GM10847 (cell line): ENCODE data around the gene ZSCAN31.

Experiments
- POLR2A ChIP-seq: IDR thresholded peaks from 2 replicates; pipeline ENCODE4 v1.6.1; 2011; ENCODE audit not compliant: insufficient read length; ENCODE audit errors: extremely low read depth

ZSCAN31 gene

GRCh38 chr6:28337121-28337520 is 1.2 kb upstream of the ZSCAN31 start:
- TF ChIP-seq POLR2A: no peak

GRCh38 chr6:28336284-28337120 is 554 bp upstream of the ZSCAN31 start:
- TF ChIP-seq POLR2A: no peak

- no peak for TF ChIP-seq POLR2A
These were observed 846 bp downstream of the ZSCAN31 start for GRCh38 chr6:28335040-28335563.

- no peak for TF ChIP-seq POLR2A
These were observed 1.5 kb downstream of the ZSCAN31 start for GRCh38 chr6:28334286-28335039.

- no peak for TF ChIP-seq POLR2A
These were observed 2.3 kb downstream of the ZSCAN31 start for GRCh38 chr6:28333599-28334018.

- TF ChIP-seq POLR2A: no peak
These were observed 2.9 kb downstream of the ZSCAN31 start for GRCh38 chr6:28333047-28333446.

GRCh38 chr6:28330041-28330440 is 5.9 kb downstream of the ZSCAN31 start:
- TF ChIP-seq POLR2A: no peak

GRCh38 chr6:28326371-28326948 is 9.5 kb downstream of the ZSCAN31 start:
- no peak for TF ChIP-seq POLR2A

GRCh38 chr6:28323813-28324424 is 12.0 kb downstream of the ZSCAN31 start:
- TF ChIP-seq POLR2A: no peak

- no peak for TF ChIP-seq POLR2A
These were observed 13.3 kb downstream of the ZSCAN31 start for GRCh38 chr6:28322661-28323060.

- no peak for TF ChIP-seq POLR2A
These were observed 20.3 kb downstream of the ZSCAN31 start for GRCh38 chr6:28315628-28316027.

- TF ChIP-seq POLR2A: no peak
These were observed 23.0 kb downstream of the ZSCAN31 start for GRCh38 chr6:28312939-28313338.

- no peak for TF ChIP-seq POLR2A
These were observed 24.7 kb downstream of the ZSCAN31 start for GRCh38 chr6:28311139-28311823.

GRCh38 chr6:28303570-28303969 is 32.4 kb downstream of the ZSCAN31 start:
- no peak for TF ChIP-seq POLR2A

GRCh38 chr6:28296520-28297060 is 39.4 kb downstream of the ZSCAN31 start:
- no peak for TF ChIP-seq POLR2A

GRCh38 chr6:28295326-28295725 is 40.6 kb downstream of the ZSCAN31 start:
- no peak for TF ChIP-seq POLR2A
